ENCODE measurements around the gene POLG. TPM values are rescaled to one million over a fixed set of nuclear protein-coding genes. Genes with fewer than 3 reads are reported as not detected.

The POLG gene
- total and polyA plus RNA-seq, 4 donors = 36.7 to 84.9 (median 45.3) TPM

GRCh38 chr15:89326316-89326715 is 8.3 kb downstream of the POLG start:
- H3K36me3 ChIP-seq (ENCODE audit: control insufficient read depth in 4 of 4, insufficient read depth in 4 of 4, low read length in 4 of 4) = peaks cover 29 to 87% (median 68%) of the 10 kb centered on the region in 4 donors
- peaks cover 0 to 6% (median 0%) of the 10 kb centered on the region in 5 donors for H3K4me1 ChIP-seq (ENCODE audit: control insufficient read depth in 5 of 5, insufficient read depth in 5 of 5, low read length in 5 of 5)
- no peak for TF ChIP-seq CTCF (IDR thresholded peaks at IDR 0.05; ENCODE audit: control extremely low read depth, extremely low read depth)
- H3K4me3 ChIP-seq = no peak overlapping the region
- no peaks in the 10 kb centered on the region for H3K27me3 ChIP-seq (ENCODE audit: control insufficient read depth in 3 of 3, insufficient read depth in 3 of 3, low read length in 2 of 3)
- H3K9me3 ChIP-seq (ENCODE audit: control insufficient read depth in 4 of 4, insufficient read depth in 3 of 4, low read length in 3 of 4) = no peaks in the 10 kb centered on the region
- DNase-seq (no peak), ATAC-seq (ENCODE audit: insufficient read depth, low FRiP score) (no peak)
- 95 to 96% methylated on average over 6 of the region's 6 CpGs for WGBS, 2 donors
- no peak overlapping the region for H3K9ac ChIP-seq (ENCODE audit: insufficient read depth in 1 of 2, low read length in 2 of 2)
- H3K27ac ChIP-seq (ENCODE audit: low read depth in 1 of 2, low read length in 1 of 2) = no peak overlapping the region

DNA sequence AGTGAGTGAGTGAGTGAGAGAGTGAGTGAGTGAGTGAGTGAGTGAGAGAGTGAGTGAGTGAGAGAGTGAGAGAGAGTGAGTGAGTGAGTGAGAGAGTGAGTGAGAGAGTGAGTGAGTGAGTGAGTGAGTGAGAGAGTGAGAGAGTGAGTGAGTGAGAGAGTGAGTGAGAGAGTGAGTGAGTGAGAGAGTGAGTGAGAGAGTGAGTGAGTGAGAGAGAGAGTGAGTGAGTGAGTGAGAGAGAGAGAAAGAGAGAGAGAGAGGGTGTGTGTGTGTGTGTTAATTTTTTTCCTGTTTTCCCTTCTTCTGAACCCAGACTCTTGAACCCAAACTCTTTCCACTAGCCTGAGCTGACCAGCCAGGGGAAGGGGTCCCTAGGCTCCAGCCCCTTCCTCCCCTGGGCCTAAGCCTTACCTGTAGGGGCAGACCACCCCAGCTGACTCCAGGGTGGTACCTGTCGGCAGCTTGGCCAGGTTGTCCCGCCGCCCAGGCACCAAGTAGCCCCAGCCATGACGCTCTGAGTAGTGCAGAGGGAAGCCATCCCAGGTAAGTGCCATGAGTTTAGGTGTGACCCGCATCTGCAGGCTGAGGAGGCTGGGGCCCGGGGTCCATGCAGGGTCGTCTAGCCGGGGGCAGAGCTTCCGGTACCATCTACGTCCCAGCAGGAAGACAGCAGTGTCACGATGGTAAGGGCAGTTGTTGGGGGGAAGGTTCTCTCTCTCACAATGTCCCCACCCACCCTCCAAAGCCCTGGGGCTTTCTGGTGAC is 9.4 kb downstream of the POLG start:
- H3K27me3 ChIP-seq (ENCODE audit: control insufficient read depth in 3 of 3, insufficient read depth in 3 of 3, low read length in 2 of 3) = no peaks in the 10 kb centered on the region
- no peak overlapping the region for H3K4me3 ChIP-seq
- no peak overlapping the region for H3K9ac ChIP-seq (ENCODE audit: insufficient read depth in 1 of 2, low read length in 2 of 2)
- no peak for TF ChIP-seq CTCF (IDR thresholded peaks at IDR 0.05; ENCODE audit: control extremely low read depth, extremely low read depth)
- DNase-seq (no peak), ATAC-seq (ENCODE audit: insufficient read depth, low FRiP score) (no peak)
- no peaks in the 10 kb centered on the region for H3K9me3 ChIP-seq (ENCODE audit: control insufficient read depth in 4 of 4, insufficient read depth in 3 of 4, low read length in 3 of 4)
- WGBS, 2 donors = 96 to 97% methylated on average over 11 of the region's 11 CpGs
- no peak overlapping the region for H3K27ac ChIP-seq (ENCODE audit: low read depth in 1 of 2, low read length in 1 of 2)
- peaks cover 33 to 91% (median 70%) of the 10 kb centered on the region in 4 donors for H3K36me3 ChIP-seq (ENCODE audit: control insufficient read depth in 4 of 4, insufficient read depth in 4 of 4, low read length in 4 of 4)
- H3K4me1 ChIP-seq (ENCODE audit: control insufficient read depth in 5 of 5, insufficient read depth in 5 of 5, low read length in 5 of 5) = peaks cover 0 to 5% (median 0%) of the 10 kb centered on the region in 5 donors

GRCh38 chr15:89323825-89324224 is 10.8 kb downstream of the POLG start:
- no peak for ATAC-seq (ENCODE audit: insufficient read depth, low FRiP score)
- Histone ChIP-seq H3K27me3 (ENCODE audit: control insufficient read depth in 3 of 3, insufficient read depth in 3 of 3, low read length in 2 of 3) (no peaks in the 10 kb centered on the region), H3K4me3 (no peak overlapping the region), H3K4me1 (ENCODE audit: control insufficient read depth in 5 of 5, insufficient read depth in 5 of 5, low read length in 5 of 5) (no peaks in the 10 kb centered on the region), H3K27ac (ENCODE audit: low read depth in 1 of 2, low read length in 1 of 2) (no peak overlapping the region), H3K9me3 (ENCODE audit: control insufficient read depth in 4 of 4, insufficient read depth in 3 of 4, low read length in 3 of 4) (no peaks in the 10 kb centered on the region), H3K36me3 (ENCODE audit: control insufficient read depth in 4 of 4, insufficient read depth in 4 of 4, low read length in 4 of 4) (peaks cover 35 to 91% (median 70%) of the 10 kb centered on the region in 4 donors), H3K9ac (ENCODE audit: insufficient read depth in 1 of 2, low read length in 2 of 2) (no peak overlapping the region)
- no peak for TF ChIP-seq CTCF (IDR thresholded peaks at IDR 0.05; ENCODE audit: control extremely low read depth, extremely low read depth)
- 77 to 83% methylated on average over 6 of the region's 6 CpGs for WGBS, 2 donors
- DNase-seq = no peak
